GM20431 (cell line): ENCODE data around the gene CBFB.
"Not testable (repeated sequence)": the region's sequence is repeated elsewhere in the genome, so short reads cannot be mapped to it uniquely, and the experiment has no call there.

Experiments used
- in situ Hi-C: fragments of 300-500 bp; cut with MseI, MboI; formaldehyde crosslinking; loops from one replicate; pipeline ENCODE4 v1.15.0; 2020; ENCODE audit warnings: low sequenced_read_pairs; ENCODE audit not compliant: unreplicated experiment

The CBFB gene

GRCh38 chr16:67039260-67040020 lies 10.5 kb downstream of the CBFB start:
- in situ Hi-C loops, result no loop called here

GRCh38 chr16:67040166-67040565 lies 11.2 kb downstream of the CBFB start:
- in situ Hi-C loops, result no loop called here

GRCh38 chr16:67040906-67041305 lies 12.0 kb downstream of the CBFB start:
- in situ Hi-C loops, result no loop called here

GRCh38 chr16:67041520-67041919 lies 12.6 kb downstream of the CBFB start:
- in situ Hi-C loops, result not testable (repeated sequence)

- in situ Hi-C loops, result no loop called here
Observed at GRCh38 chr16:67043420-67043819, 14.5 kb downstream of the CBFB start.

- in situ Hi-C loops, result no loop called here
Observed at GRCh38 chr16:67050796-67051195, 21.8 kb downstream of the CBFB start.

- in situ Hi-C loops, result no loop called here
Observed at GRCh38 chr16:67052399-67052798, 23.4 kb downstream of the CBFB start.

GRCh38 chr16:67053767-67054334 lies 24.9 kb downstream of the CBFB start:
- in situ Hi-C loops, result no loop called here

- in situ Hi-C loops, result no loop called here
Observed at GRCh38 chr16:67054901-67055300, 26.0 kb downstream of the CBFB start.

- in situ Hi-C loops, result no loop called here
Observed at GRCh38 chr16:67055712-67056487, 27.0 kb downstream of the CBFB start.

- in situ Hi-C loops, result no loop called here
Observed at GRCh38 chr16:67063008-67063407, 34.1 kb downstream of the CBFB start.

- in situ Hi-C loops, result no loop called here
Observed at GRCh38 chr16:67068212-67068753, 39.3 kb downstream of the CBFB start.

GRCh38 chr16:67071476-67072048 lies 42.6 kb downstream of the CBFB start:
- in situ Hi-C loops, result no loop called here

- in situ Hi-C loops, result no loop called here
Observed at GRCh38 chr16:67075331-67075730, 46.4 kb downstream of the CBFB start.

GRCh38 chr16:67077871-67078270 lies 48.9 kb downstream of the CBFB start:
- in situ Hi-C loops, result no loop called here

- in situ Hi-C loops, result no loop called here
Observed at GRCh38 chr16:67082100-67082499, 53.2 kb downstream of the CBFB start.

- in situ Hi-C loops, result no loop called here
Observed at GRCh38 chr16:67082891-67083290, 53.9 kb downstream of the CBFB start.

- in situ Hi-C loops, result no loop called here
Observed at GRCh38 chr16:67084345-67085028, 55.5 kb downstream of the CBFB start.

- in situ Hi-C loops, result no loop called here
Observed at GRCh38 chr16:67086822-67087221, 57.9 kb downstream of the CBFB start.

- in situ Hi-C loops, result no loop called here
Observed at GRCh38 chr16:67087291-67087690, 58.3 kb downstream of the CBFB start.
